Frontal cortex (tissue), 4 donors: ENCODE results near the gene ARHGAP35. TPM values are rescaled to one million over a fixed set of nuclear protein-coding genes. Genes with fewer than 3 reads are reported as not detected.
"Not testable (repeated sequence)": the region's sequence is repeated elsewhere in the genome, so short reads cannot be mapped to it uniquely, and the experiment has no call there.

ENCODE experiments used
- DNase-seq, 2 donors: peaks; one replicate each; pipeline ENCODE4 v3.0.0; 2012; ENCODE audit warnings: low spot score in 2 of 2
- FAIRE-seq: peaks from 2 replicates; lab custom pipeline; 2012; peaks lifted over from hg19 to GRCh38; lab: Jason Lieb, UNC
- total RNA-seq: library from RNA; depleted of rRNA; stranded (reverse); fragments of >200 nt; gene quantifications from one replicate; pipeline ENCODE4 v1.2.3, GENCODE V29; 2014
- donor health status: control.
- donor health status: control.
- donor health status: control.

Gene ARHGAP35
- total RNA-seq, 1 donor from 2014 or later: 73.4 TPM

- no peak for FAIRE-seq
- DNase-seq: no peak
Observed at GRCh38 chr19:46866407-46867136, 5.8 kb downstream of the ARHGAP35 start.

GRCh38 chr19:46867170-46867569 lies 6.4 kb downstream of the ARHGAP35 start:
- no peak for FAIRE-seq
- no peak for DNase-seq

GRCh38 chr19:46868025-46868802 lies 7.4 kb downstream of the ARHGAP35 start:
- FAIRE-seq (no peak), DNase-seq (no peak)

GRCh38 chr19:46871173-46871572 lies 10.4 kb downstream of the ARHGAP35 start:
- DNase-seq, FAIRE-seq: not testable (repeated sequence)

GRCh38 chr19:46872967-46873366 lies 12.2 kb downstream of the ARHGAP35 start:
- DNase-seq (no peak), FAIRE-seq (no peak)

GRCh38 chr19:46875234-46875633 lies 14.4 kb downstream of the ARHGAP35 start:
- DNase-seq (no peak), FAIRE-seq (no peak)

GRCh38 chr19:46875657-46876056 lies 14.9 kb downstream of the ARHGAP35 start:
- FAIRE-seq (no peak), DNase-seq (no peak)

- no peak for DNase-seq
- no peak for FAIRE-seq
Observed at GRCh38 chr19:46878613-46879375, 18.0 kb downstream of the ARHGAP35 start.

GRCh38 chr19:46880431-46880830 lies 19.6 kb downstream of the ARHGAP35 start:
- DNase-seq: no peak
- FAIRE-seq: no peak

- FAIRE-seq (no peak), DNase-seq (no peak)
Observed at GRCh38 chr19:46881092-46881491, 20.3 kb downstream of the ARHGAP35 start.

- DNase-seq (no peak), FAIRE-seq (no peak)
Observed at GRCh38 chr19:46882034-46882433, 21.2 kb downstream of the ARHGAP35 start.

- not testable (repeated sequence) for DNase-seq, FAIRE-seq
Observed at GRCh38 chr19:46882751-46883150, 22.0 kb downstream of the ARHGAP35 start.

GRCh38 chr19:46885411-46885810 lies 24.6 kb downstream of the ARHGAP35 start:
- FAIRE-seq (no peak), DNase-seq (no peak)

- FAIRE-seq: no peak
- no peak for DNase-seq
Observed at GRCh38 chr19:46886546-46887239, 25.9 kb downstream of the ARHGAP35 start.

GRCh38 chr19:46887240-46887782 lies 26.5 kb downstream of the ARHGAP35 start:
- FAIRE-seq (no peak), DNase-seq (no peak)

- FAIRE-seq: no peak
- no peak for DNase-seq
Observed at GRCh38 chr19:46890423-46891170, 29.8 kb downstream of the ARHGAP35 start.

- FAIRE-seq: no peak
- no peak for DNase-seq
Observed at GRCh38 chr19:46892252-46893179, 31.7 kb downstream of the ARHGAP35 start.
